Glutamatergic neuron (in vitro differentiated cells): ENCODE data around the gene ENPP7. TPM values are rescaled to one million over a fixed set of nuclear protein-coding genes. Genes with fewer than 3 reads are reported as not detected.
A peak's percentile ranks its signal among the peaks of the same experiment; 100 is the strongest.

Source experiments
- DNase-seq: peaks from one replicate; pipeline ENCODE4 v3.0.0; 2022
- H3K27ac Mint-ChIP-seq: one replicate; pipeline ENCODE4 v1.8.0; 2020; ENCODE audit warnings: mild to moderate bottlenecking, mixed read lengths, inconsistent platforms; ENCODE audit not compliant: unreplicated experiment
- H3K27me3 Mint-ChIP-seq: one replicate; pipeline ENCODE4 v1.8.0; 2020; ENCODE audit warnings: mild to moderate bottlenecking, moderate library complexity, mixed read lengths, inconsistent platforms; ENCODE audit not compliant: unreplicated experiment
- H3K36me3 Mint-ChIP-seq: one replicate; pipeline ENCODE4 v1.8.0; 2020; ENCODE audit warnings: mild to moderate bottlenecking, mixed read lengths, inconsistent platforms; ENCODE audit not compliant: unreplicated experiment
- H3K4me1 Mint-ChIP-seq: one replicate; pipeline ENCODE4 v1.8.0; 2020; ENCODE audit warnings: mild to moderate bottlenecking, low read depth, mixed read lengths, inconsistent platforms; ENCODE audit not compliant: unreplicated experiment
- H3K4me3 Mint-ChIP-seq: one replicate; pipeline ENCODE4 v1.8.0; 2020; ENCODE audit warnings: mild to moderate bottlenecking, mixed read lengths, inconsistent platforms; ENCODE audit not compliant: unreplicated experiment
- H3K9me3 Mint-ChIP-seq: one replicate; pipeline ENCODE4 v1.8.0; 2020; ENCODE audit warnings: mild to moderate bottlenecking, moderate library complexity, mixed read lengths, inconsistent platforms; ENCODE audit not compliant: unreplicated experiment
- CTCF ChIP-seq: fragments of 200-600 bp; sonication (generic); IDR thresholded peaks from one replicate; pipeline ENCODE4 v1.5.0; 2021; ENCODE audit not compliant: partially characterized antibody, unreplicated experiment
- total RNA-seq: library from RNA; stranded (reverse); fragmentation: NEBNext Ultra II Directional; extraction: Animal tissue kit (Norgen Biotek cat#: 25700); gene quantifications from one replicate; pipeline ENCODE4 v1.2.1, GENCODE V29; 2021; ENCODE audit not compliant: unreplicated experiment

Gene ENPP7
- total RNA-seq, 1 donor from 2014 or later: not detected

GRCh38 chr17:79779084-79779529 lies 48.4 kb downstream of the ENPP7 start:
- peak; percentile 55 for DNase-seq
- Mint-ChIP-seq H3K27me3 (peaks cover 18% of the 10 kb centered on the region), H3K4me3 (peak overlapping the region; percentile 96), H3K36me3 (peaks cover 9% of the 10 kb centered on the region), H3K27ac (peak overlapping the region; percentile 91), H3K4me1 (peaks cover 32% of the 10 kb centered on the region), H3K9me3 (peaks cover 16% of the 10 kb centered on the region)
- TF ChIP-seq CTCF: no peak

DNA sequence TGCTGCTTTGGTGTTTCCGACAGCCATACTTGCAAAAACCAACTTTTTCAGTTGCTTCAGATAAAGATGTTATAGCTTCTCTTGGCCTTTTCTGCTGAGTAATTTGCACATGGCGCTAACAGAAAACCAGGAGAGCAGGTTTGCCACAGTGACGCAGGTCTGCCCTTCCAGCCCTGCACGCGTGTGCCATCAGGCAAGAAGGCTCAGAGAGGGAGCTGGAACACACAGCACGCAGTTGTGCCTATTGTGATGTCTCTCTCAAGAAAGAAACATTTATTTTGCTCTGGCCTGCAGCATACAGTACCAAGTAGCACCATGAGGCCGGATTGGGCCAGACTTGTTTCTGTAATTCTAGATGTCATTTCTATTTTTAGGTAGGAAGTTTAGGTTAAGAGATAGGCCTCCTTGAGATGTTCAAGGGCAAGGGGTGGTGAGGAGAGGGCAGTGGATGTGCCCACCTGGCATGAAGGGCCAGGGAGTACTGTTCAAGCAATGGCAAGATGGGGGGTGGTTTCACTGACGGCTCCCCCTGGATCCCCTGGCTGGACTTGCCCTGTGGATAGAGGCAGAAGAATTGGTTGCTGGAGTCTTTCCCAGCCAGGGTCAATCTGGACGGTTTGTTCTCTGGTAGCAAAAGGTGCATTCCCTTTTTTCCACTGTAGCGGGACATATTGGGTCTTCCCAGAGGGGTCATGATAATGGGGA lies 49.1 kb downstream of the ENPP7 start:
- Mint-ChIP-seq H3K27ac (no peak overlapping the region), H3K27me3 (peaks cover 18% of the 10 kb centered on the region), H3K4me3 (peak overlapping the region; percentile 96), H3K36me3 (peaks cover 9% of the 10 kb centered on the region), H3K9me3 (peaks cover 16% of the 10 kb centered on the region), H3K4me1 (peaks cover 28% of the 10 kb centered on the region)
- DNase-seq: peak; percentile 3
- no peak for TF ChIP-seq CTCF

GRCh38 chr17:79781012-79781650 lies 50.4 kb downstream of the ENPP7 start:
- DNase-seq: no peak
- Mint-ChIP-seq H3K9me3 (peaks cover 16% of the 10 kb centered on the region), H3K4me1 (peaks cover 23% of the 10 kb centered on the region), H3K27me3 (peaks cover 18% of the 10 kb centered on the region), H3K4me3 (peak overlapping the region; percentile 96), H3K36me3 (peaks cover 9% of the 10 kb centered on the region), H3K27ac (no peak overlapping the region)
- no peak for TF ChIP-seq CTCF

DNA sequence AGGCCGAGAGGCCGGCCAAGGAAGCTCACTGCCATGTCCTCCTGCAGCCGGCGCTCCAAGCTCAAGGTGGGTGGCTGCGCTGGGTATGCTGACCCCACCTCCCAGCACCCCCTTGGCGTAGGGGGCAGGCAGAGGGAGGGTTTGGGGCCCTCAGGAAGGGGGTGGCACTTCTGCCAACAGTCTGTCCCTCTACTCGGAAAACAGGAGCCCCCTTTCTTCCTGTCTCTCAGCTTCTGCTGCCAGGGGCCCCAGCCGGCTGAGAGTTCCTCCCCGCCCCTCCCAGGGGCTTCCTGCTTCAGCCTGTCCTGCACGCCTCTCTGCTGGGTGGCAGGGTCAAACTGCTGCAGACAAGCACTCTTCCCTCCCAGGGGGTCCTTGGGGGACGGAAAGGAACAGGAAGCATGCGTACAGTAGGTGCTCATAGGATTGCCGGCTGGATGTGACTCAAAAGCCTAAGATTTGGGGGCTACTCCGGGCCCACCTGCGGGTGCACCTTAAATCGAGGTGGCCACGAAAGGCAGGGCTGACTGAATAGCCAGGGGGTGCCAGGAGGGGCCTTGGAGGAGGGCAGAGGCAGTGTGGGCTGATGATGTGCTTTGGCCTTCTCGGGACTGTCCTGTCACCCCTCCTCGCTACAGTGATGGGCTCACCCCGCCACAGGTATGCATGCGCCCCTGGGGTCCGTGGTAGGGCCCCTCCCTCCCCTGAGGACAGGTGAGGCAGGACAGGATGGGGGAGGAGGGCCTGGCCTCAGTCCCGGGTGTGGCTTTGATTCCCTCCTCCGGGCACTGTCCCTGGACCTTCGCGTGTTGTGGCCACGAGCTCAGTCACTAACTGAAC lies 51.2 kb downstream of the ENPP7 start:
- H3K9me3 Mint-ChIP-seq: peaks cover 13% of the 10 kb centered on the region
- H3K4me1 Mint-ChIP-seq: peaks cover 17% of the 10 kb centered on the region
- H3K27me3 Mint-ChIP-seq: peaks cover 19% of the 10 kb centered on the region

More for the DNA sequence above, 51.2 kb downstream of the ENPP7 start:
- DNase-seq: no peak
- no peak overlapping the region for H3K27ac Mint-ChIP-seq
- TF ChIP-seq CTCF: no peak
- H3K4me3 Mint-ChIP-seq: no peak overlapping the region
- peaks cover 9% of the 10 kb centered on the region for H3K36me3 Mint-ChIP-seq
